Activated T-helper 1 cell treated with anti-CD3 and anti-CD28 coated beads, Interleukin-12 subunit alpha, Interleukin-12 subunit beta, Interleukin-2, Interleukin-4 antibody, amounts not matched to agents 30 ng/mL and 10 ng/mL and 1 ng/mL, durations not matched to agents 14 hours and 24 hours and 36 hours (primary cell): ENCODE data around the gene RAI1. TPM values are rescaled to one million over a fixed set of nuclear protein-coding genes. Genes with fewer than 3 reads are reported as not detected.
A peak's percentile ranks its signal among the peaks of the same experiment; 100 is the strongest.

Source experiments
- DNase-seq: peaks from one replicate; pipeline ENCODE4 v3.0.0; 2021; ENCODE audit warnings: low spot score
- H3K27ac Mint-ChIP-seq: one replicate; pipeline ENCODE4 v1.8.0; 2021; ENCODE audit warnings: mild to moderate bottlenecking, mixed read lengths
- H3K27me3 Mint-ChIP-seq: one replicate; pipeline ENCODE4 v1.8.0; 2022; ENCODE audit warnings: mild to moderate bottlenecking, moderate library complexity, mixed read lengths; ENCODE audit not compliant: insufficient read depth
- H3K36me3 Mint-ChIP-seq: one replicate; pipeline ENCODE4 v1.8.0; 2021; ENCODE audit warnings: low read depth, mixed read lengths
- H3K4me1 Mint-ChIP-seq: one replicate; pipeline ENCODE4 v1.8.0; 2021; ENCODE audit warnings: low read depth, mixed read lengths
- H3K4me3 Mint-ChIP-seq: one replicate; pipeline ENCODE4 v1.8.0; 2021; ENCODE audit warnings: mild to moderate bottlenecking, moderate library complexity, mixed read lengths
- H3K9me3 Mint-ChIP-seq: one replicate; pipeline ENCODE4 v1.8.0; 2021; ENCODE audit warnings: mixed read lengths
- intact Hi-C: fragments of 100-400 bp; cut with micrococcal nuclease; formaldehyde crosslinking; loops from one replicate; pipeline ENCODE4 v1.15.1; 2024
- total RNA-seq: library from RNA; stranded (reverse); gene quantifications from 2 replicates; pipeline ENCODE4 v1.2.3, GENCODE V29; 2022

Gene RAI1
- total RNA-seq, 1 donor from 2014 or later, result 31.1 TPM

GRCh38 chr17:17712268-17712924 is 31.1 kb downstream of the RAI1 start:
- H3K27ac Mint-ChIP-seq, result peak overlapping the region; percentile 69
- H3K36me3 Mint-ChIP-seq, result peaks cover 2% of the 10 kb centered on the region
- no peaks in the 10 kb centered on the region for H3K27me3 Mint-ChIP-seq
- H3K4me1 Mint-ChIP-seq, result peaks cover 21% of the 10 kb centered on the region
- no peaks in the 10 kb centered on the region for H3K9me3 Mint-ChIP-seq
- intact Hi-C loops, result no loop called here
- H3K4me3 Mint-ChIP-seq, result no peak overlapping the region
- no peak for DNase-seq

GRCh38 chr17:17713839-17714238 is 32.6 kb downstream of the RAI1 start:
- peaks cover 25% of the 10 kb centered on the region for H3K4me1 Mint-ChIP-seq
- intact Hi-C loops, result no loop called here
- peak overlapping the region; percentile 56 for H3K27ac Mint-ChIP-seq
- no peaks in the 10 kb centered on the region for H3K9me3 Mint-ChIP-seq
- H3K4me3 Mint-ChIP-seq, result no peak overlapping the region
- H3K36me3 Mint-ChIP-seq, result peaks cover 5% of the 10 kb centered on the region
- H3K27me3 Mint-ChIP-seq, result peaks cover 2% of the 10 kb centered on the region
- DNase-seq, result no peak

GRCh38 chr17:17714261-17714866 is 33.1 kb downstream of the RAI1 start:
- no peak for DNase-seq
- Mint-ChIP-seq H3K36me3 (peaks cover 5% of the 10 kb centered on the region), H3K9me3 (no peaks in the 10 kb centered on the region), H3K27ac (no peak overlapping the region), H3K27me3 (peaks cover 6% of the 10 kb centered on the region), H3K4me1 (peaks cover 25% of the 10 kb centered on the region), H3K4me3 (no peak overlapping the region)
- intact Hi-C loops, result no loop called here

- Mint-ChIP-seq H3K4me1 (peaks cover 25% of the 10 kb centered on the region), H3K9me3 (no peaks in the 10 kb centered on the region), H3K27ac (no peak overlapping the region), H3K4me3 (no peak overlapping the region), H3K36me3 (peaks cover 5% of the 10 kb centered on the region), H3K27me3 (peaks cover 7% of the 10 kb centered on the region)
- no peak for DNase-seq
- intact Hi-C loops, result no loop called here
Observed at GRCh38 chr17:17714879-17715278, 33.6 kb downstream of the RAI1 start.

- Mint-ChIP-seq H3K4me3 (no peak overlapping the region), H3K9me3 (no peaks in the 10 kb centered on the region), H3K27me3 (peaks cover 17% of the 10 kb centered on the region), H3K27ac (no peak overlapping the region), H3K36me3 (peaks cover 10% of the 10 kb centered on the region), H3K4me1 (peaks cover 23% of the 10 kb centered on the region)
- intact Hi-C loops, result no loop called here
- no peak for DNase-seq
Observed at GRCh38 chr17:17716837-17717523, 35.7 kb downstream of the RAI1 start.

- H3K4me3 Mint-ChIP-seq, result no peak overlapping the region
- peaks cover 20% of the 10 kb centered on the region for H3K4me1 Mint-ChIP-seq
- intact Hi-C loops, result no loop called here
- no peak overlapping the region for H3K27ac Mint-ChIP-seq
- H3K36me3 Mint-ChIP-seq, result peaks cover 8% of the 10 kb centered on the region
- H3K9me3 Mint-ChIP-seq, result no peaks in the 10 kb centered on the region
- peaks cover 25% of the 10 kb centered on the region for H3K27me3 Mint-ChIP-seq
- DNase-seq, result no peak
Observed at GRCh38 chr17:17718251-17718650, 37.0 kb downstream of the RAI1 start.

GRCh38 chr17:17719199-17719940 is 38.1 kb downstream of the RAI1 start:
- Mint-ChIP-seq H3K27me3 (peaks cover 34% of the 10 kb centered on the region), H3K9me3 (no peaks in the 10 kb centered on the region), H3K27ac (no peak overlapping the region), H3K36me3 (peaks cover 8% of the 10 kb centered on the region), H3K4me1 (peaks cover 22% of the 10 kb centered on the region), H3K4me3 (no peak overlapping the region)
- intact Hi-C loops, result no loop called here
- no peak for DNase-seq

GRCh38 chr17:17719966-17720543 is 38.8 kb downstream of the RAI1 start:
- Mint-ChIP-seq H3K4me3 (no peak overlapping the region), H3K9me3 (no peaks in the 10 kb centered on the region), H3K4me1 (peaks cover 24% of the 10 kb centered on the region), H3K27me3 (peaks cover 35% of the 10 kb centered on the region), H3K27ac (no peak overlapping the region), H3K36me3 (peaks cover 8% of the 10 kb centered on the region)
- DNase-seq, result no peak
- intact Hi-C loops, result loop anchor here (5.0 kb wide), 1 partner anchor 38 kb away; the partner anchor contains the start of gene RAI1

GRCh38 chr17:17721140-17721668 is 39.9 kb downstream of the RAI1 start:
- peaks cover 24% of the 10 kb centered on the region for H3K4me1 Mint-ChIP-seq
- H3K9me3 Mint-ChIP-seq, result no peaks in the 10 kb centered on the region
- no peak for DNase-seq
- peaks cover 38% of the 10 kb centered on the region for H3K27me3 Mint-ChIP-seq
- no peak overlapping the region for H3K4me3 Mint-ChIP-seq
- intact Hi-C loops, result loop anchor here (5.0 kb wide), 1 partner anchor 39 kb away; the partner anchor contains the start of gene RAI1
- H3K27ac Mint-ChIP-seq, result no peak overlapping the region
- peaks cover 8% of the 10 kb centered on the region for H3K36me3 Mint-ChIP-seq

- Mint-ChIP-seq H3K4me1 (peaks cover 30% of the 10 kb centered on the region), H3K27ac (peak overlapping the region; percentile 11), H3K9me3 (no peaks in the 10 kb centered on the region), H3K27me3 (peaks cover 40% of the 10 kb centered on the region), H3K36me3 (peaks cover 10% of the 10 kb centered on the region), H3K4me3 (peak overlapping the region; percentile 66)
- DNase-seq, result no peak
- intact Hi-C loops, result loop anchor here (2.0 to 5.0 kb wide), 2 partner anchors 40 to 71 kb away; partner anchors contain the start of gene RAI1
Observed at GRCh38 chr17:17722081-17722905, 41.0 kb downstream of the RAI1 start.

GRCh38 chr17:17722906-17723353 is 41.7 kb downstream of the RAI1 start:
- intact Hi-C loops, result loop anchor here (2.0 to 5.0 kb wide), 2 partner anchors 41 to 70 kb away; partner anchors contain the start of gene RAI1
- H3K4me3 Mint-ChIP-seq, result peak overlapping the region; percentile 66
- peaks cover 38% of the 10 kb centered on the region for H3K27me3 Mint-ChIP-seq
- peak overlapping the region; percentile 2 for H3K27ac Mint-ChIP-seq
- no peaks in the 10 kb centered on the region for H3K9me3 Mint-ChIP-seq
- DNase-seq, result no peak
- H3K36me3 Mint-ChIP-seq, result peaks cover 7% of the 10 kb centered on the region
- peaks cover 26% of the 10 kb centered on the region for H3K4me1 Mint-ChIP-seq
